ENCODE measurements around the gene HPCA. TPM values are rescaled to one million over a fixed set of nuclear protein-coding genes. Genes with fewer than 3 reads are reported as not detected.
A peak's percentile ranks its signal among the peaks of the same experiment; 100 is the strongest.

HPCA gene
- total and polyA plus RNA-seq, 10 donors = 0.29 to 0.33 (median 0.32) TPM; not detected in 7

GRCh38 chr1:32934535-32934934 lies 48.2 kb downstream of the HPCA start:
- 86 to 96% (median 93%) methylated on average over 10 of the region's 10 CpGs for WGBS, 5 donors
- no peak overlapping the region for H3K4me3 ChIP-seq
- intact Hi-C loops (cut with DNase I; ENCODE audit: low total_unique reads) = loop anchor here (10.0 kb wide), 2 partner anchors 70 to 150 kb away; partner anchors contain the start of gene AZIN2
- no peak for DNase-seq
- peaks cover 0 to 56% (median 43%) of the 10 kb centered on the region in 6 donors for H3K36me3 ChIP-seq
- H3K27ac ChIP-seq = peak overlapping the region in 4 of 8 donors; percentile 38 to 61 (median 46)
- H3K27me3 ChIP-seq (replicated peaks in 1 of 7) = no peaks in the 10 kb centered on the region
- H3K9me3 ChIP-seq = no peaks in the 10 kb centered on the region
- no peak for TF ChIP-seq POLR2A (IDR thresholded peaks at IDR 0.05)
- TF ChIP-seq POLR2AphosphoS5 (IDR thresholded peaks at IDR 0.05) = no peak
- TF ChIP-seq CTCF (IDR thresholded peaks at IDR 0.05 in 8 of 11, conservative IDR thresholded peaks at IDR 0.05 in 3 of 11) = no peak
- H3K4me1 ChIP-seq = peaks cover 0 to 23% (median 12%) of the 10 kb centered on the region in 6 donors

GRCh38 chr1:32937061-32937460 lies 50.8 kb downstream of the HPCA start:
- Histone ChIP-seq H3K4me1 (peaks cover 0 to 38% (median 19%) of the 10 kb centered on the region in 6 donors), H3K9me3 (no peaks in the 10 kb centered on the region), H3K4me3 (no peak overlapping the region), H3K36me3 (peaks cover 2 to 82% (median 63%) of the 10 kb centered on the region in 6 donors), H3K27ac (no peak overlapping the region), H3K27me3 (replicated peaks in 1 of 7) (no peaks in the 10 kb centered on the region)
- no peak for TF ChIP-seq POLR2A (IDR thresholded peaks at IDR 0.05)
- no peak for TF ChIP-seq POLR2AphosphoS5 (IDR thresholded peaks at IDR 0.05)
- TF ChIP-seq CTCF (IDR thresholded peaks at IDR 0.05 in 8 of 11, conservative IDR thresholded peaks at IDR 0.05 in 3 of 11) = no peak
- intact Hi-C loops (cut with DNase I; ENCODE audit: low total_unique reads) = loop anchor here (10.0 kb wide), 2 partner anchors 68 to 148 kb away; partner anchors contain the start of gene AZIN2
- no peak for DNase-seq
- WGBS, 5 donors = 87 to 100% (median 97%) methylated on average over 4 of the region's 4 CpGs

- no peaks in the 10 kb centered on the region for H3K9me3 ChIP-seq
- H3K4me1 ChIP-seq = peaks cover 0 to 22% (median 7%) of the 10 kb centered on the region in 6 donors
- H3K4me3 ChIP-seq = no peak overlapping the region
- TF ChIP-seq POLR2AphosphoS5 (IDR thresholded peaks at IDR 0.05) (peak in 2 of 3 donors; percentile 15 to 17), CTCF (IDR thresholded peaks at IDR 0.05 in 8 of 11, conservative IDR thresholded peaks at IDR 0.05 in 3 of 11) (no peak), POLR2A (IDR thresholded peaks at IDR 0.05) (no peak)
- peaks cover 2 to 100% (median 88%) of the 10 kb centered on the region in 6 donors for H3K36me3 ChIP-seq
- no peaks in the 10 kb centered on the region for H3K27me3 ChIP-seq (replicated peaks in 1 of 7)
- WGBS, 5 donors = 80 to 96% (median 88%) methylated on average over 2 to 4 of the region's 4 CpGs
- H3K27ac ChIP-seq = peak overlapping the region in 4 of 8 donors; percentile 24 to 53 (median 27)
- DNase-seq = no peak
- intact Hi-C loops (cut with DNase I; ENCODE audit: low total_unique reads) = loop anchor here (10.0 kb wide), 2 partner anchors 65 to 145 kb away; partner anchors contain the start of gene AZIN2
Measured at GRCh38 chr1:32939655-32940371, 53.5 kb downstream of the HPCA start.

GRCh38 chr1:32944180-32944579 lies 57.9 kb downstream of the HPCA start:
- no peak for DNase-seq
- intact Hi-C loops (cut with DNase I; ENCODE audit: low total_unique reads) = no loop called here
- no peak overlapping the region for H3K4me3 ChIP-seq
- H3K27ac ChIP-seq = no peak overlapping the region
- H3K36me3 ChIP-seq = peaks cover 2 to 97% (median 80%) of the 10 kb centered on the region in 6 donors
- peaks cover 0 to 23% (median 11%) of the 10 kb centered on the region in 6 donors for H3K4me1 ChIP-seq
- no peaks in the 10 kb centered on the region for H3K9me3 ChIP-seq
- TF ChIP-seq POLR2AphosphoS5 (IDR thresholded peaks at IDR 0.05) (no peak), CTCF (IDR thresholded peaks at IDR 0.05 in 8 of 11, conservative IDR thresholded peaks at IDR 0.05 in 3 of 11) (no peak), POLR2A (IDR thresholded peaks at IDR 0.05) (no peak)
- no peaks in the 10 kb centered on the region for H3K27me3 ChIP-seq (replicated peaks in 1 of 7)
